AG04450 (cell line): ENCODE data around the gene VPREB3. TPM values are rescaled to one million over a fixed set of nuclear protein-coding genes. Genes with fewer than 3 reads are reported as not detected.

Experiments used
- CTCF ChIA-PET: fragments of 300-600, 350-600 bp; formaldehyde crosslinking; extraction: SDS; loops from one replicate; lab custom pipeline; 2022; ENCODE audit warnings: antibody characterized with exemption, inconsistent platforms; lab: Charles Lee
- POLR2A ChIA-PET: fragments of 350-600 bp; formaldehyde crosslinking; extraction: SDS; loops from one replicate; lab custom pipeline; 2021; ENCODE audit warnings: antibody characterized with exemption, inconsistent platforms; lab: Yijun Ruan, JAX
- DNase-seq: peaks from one replicate; pipeline ENCODE4 v3.0.0-alpha.2; 2011; ENCODE audit warnings: low read depth, low spot score
- H3K27ac ChIP-seq: one replicate; pipeline ENCODE4 v1.5.1; 2012; ENCODE audit warnings: low read depth, low read length, control low read depth
- H3K27me3 ChIP-seq: one replicate; pipeline ENCODE4 v1.6.0; 2012; ENCODE audit warnings: low read length; ENCODE audit not compliant: control insufficient read depth, insufficient read depth
- H3K4me3 ChIP-seq: 2 replicates; pipeline ENCODE4 v1.5.1; 2011; ENCODE audit warnings: mild to moderate bottlenecking, low read depth, low read length, control low read depth
- H3K9me3 ChIP-seq: 2 replicates; pipeline ENCODE4 v1.5.1; 2012; ENCODE audit warnings: low read length; ENCODE audit not compliant: control insufficient read depth, insufficient read depth
- CTCF ChIP-seq: IDR thresholded peaks from 2 replicates; pipeline ENCODE4 v1.5.1; 2011; ENCODE audit warnings: low read depth, low read length, control low read depth, inconsistent platforms
- polyA plus RNA-seq: library from polyadenylated mRNA; depleted of rRNA; stranded (reverse); fragments of >200 nt; gene quantifications from 2 replicates; pipeline ENCODE4 v1.2.3, GENCODE V29; 2011

Gene VPREB3
- polyA plus RNA-seq, 1 experiment, result not detected

GRCh38 chr22:23754980-23755636 lies 883 bp upstream of the VPREB3 start:
- TF ChIP-seq CTCF, result no peak
- Histone ChIP-seq H3K27me3 (no peaks in the 10 kb centered on the region), H3K4me3 (no peak overlapping the region), H3K9me3 (no peaks in the 10 kb centered on the region; the same call in 1 of the 2 replicates), H3K27ac (no peak overlapping the region)
- CTCF ChIA-PET, result interaction anchor here (0.8 kb wide), 1 partner anchor 16 kb away, joined by 3 read pairs; no protein-coding TSS in a partner anchor
- DNase-seq, result no peak
- POLR2A ChIA-PET, result no interaction called here

DNA sequence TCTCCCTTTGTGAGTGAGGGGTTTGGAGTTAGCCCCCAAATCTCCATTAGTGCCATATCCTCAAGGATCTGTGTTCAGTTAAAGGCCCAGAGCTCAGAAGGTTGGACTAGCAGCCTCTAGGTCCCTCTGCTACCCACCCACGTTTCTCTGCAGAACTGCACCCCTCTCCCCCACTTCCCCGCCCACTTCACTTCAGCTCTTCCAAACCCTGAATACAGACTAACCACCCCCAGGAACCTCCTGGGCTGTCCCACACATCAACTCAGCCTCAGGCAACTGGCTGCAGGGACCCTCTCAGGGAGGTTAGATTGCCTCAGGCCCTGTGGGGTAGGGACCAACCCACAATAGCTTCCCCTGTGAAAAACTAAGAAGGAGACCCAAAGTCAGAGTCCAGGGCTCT lies 840 bp downstream of the VPREB3 start:
- CTCF ChIA-PET, result interaction anchor here (0.6 to 2.0 kb wide), 2 partner anchors 14 to 17 kb away, joined by 4 to 6 read pairs; partner anchors contain the start of gene CHCHD10
- TF ChIP-seq CTCF, result no peak
- Histone ChIP-seq H3K9me3 (no peaks in the 10 kb centered on the region; the same call in 1 of the 2 replicates), H3K4me3 (no peak overlapping the region), H3K27me3 (no peaks in the 10 kb centered on the region), H3K27ac (no peak overlapping the region)
- POLR2A ChIA-PET, result no interaction called here
- DNase-seq, result no peak

GRCh38 chr22:23752750-23753149 lies 1.5 kb downstream of the VPREB3 start:
- CTCF ChIA-PET, result interaction anchor here (1.5 to 2.0 kb wide), 2 partner anchors 15 to 97 kb away, joined by 4 to 9 read pairs; partner anchors contain the start of gene CHCHD10
- TF ChIP-seq CTCF, result no peak
- Histone ChIP-seq H3K4me3 (no peak overlapping the region), H3K27ac (no peak overlapping the region), H3K27me3 (no peaks in the 10 kb centered on the region), H3K9me3 (no peaks in the 10 kb centered on the region; the same call in 1 of the 2 replicates)
- POLR2A ChIA-PET, result no interaction called here
- no peak for DNase-seq

GRCh38 chr22:23752090-23752691 lies 2.0 kb downstream of the VPREB3 start:
- POLR2A ChIA-PET, result no interaction called here
- no peak for DNase-seq
- no peak for TF ChIP-seq CTCF
- Histone ChIP-seq H3K27ac (no peak overlapping the region), H3K4me3 (no peak overlapping the region), H3K9me3 (no peaks in the 10 kb centered on the region; the same call in 1 of the 2 replicates), H3K27me3 (no peaks in the 10 kb centered on the region)
- CTCF ChIA-PET, result interaction anchor here (1.5 to 2.0 kb wide), 2 partner anchors 16 to 97 kb away, joined by 4 to 9 read pairs; partner anchors contain the start of gene CHCHD10
